OCI-LY3 (cell line): ENCODE data around the gene CEACAM19.
"Not testable (repeated sequence)": the region's sequence is repeated elsewhere in the genome, so short reads cannot be mapped to it uniquely, and the experiment has no call there.

ENCODE experiments used
- EZH2phosphoT487 ChIP-seq: fragments of 200-600 bp; shearing (Covaris generic); IDR thresholded peaks from 2 replicates; pipeline ENCODE4 v1.6.1; 2018; ENCODE audit warnings: antibody characterized with exemption, mixed run types, low read depth
- TF ChIP-seq, protein P1 (sequence below): fragments of 200-600, 300-600 bp; sonication (generic); IDR thresholded peaks from 2 replicates; pipeline ENCODE4 v1.5.1; 2014; ENCODE audit warnings: antibody characterized with exemption, low read length, low read depth

DNA sequence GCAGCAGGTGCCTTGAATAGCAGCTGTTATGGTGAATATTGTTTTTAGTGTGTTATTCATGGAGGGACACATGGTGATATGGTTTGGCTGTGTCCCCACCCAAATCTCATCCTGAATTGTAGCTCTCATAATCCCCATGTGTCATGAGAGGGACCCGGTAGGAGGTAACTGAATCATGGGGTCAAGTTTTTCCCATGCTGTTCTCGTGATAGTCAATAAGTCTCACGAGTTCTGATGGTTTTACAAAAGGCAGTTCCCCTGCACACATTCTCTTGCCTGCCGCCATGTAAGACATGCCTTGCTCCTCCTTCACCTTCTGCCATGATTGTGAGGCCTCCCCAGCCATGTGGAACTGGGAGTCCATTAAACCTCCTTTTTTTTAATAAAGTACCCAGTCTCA lies 45.6 kb upstream of the CEACAM19 start:
- TF ChIP-seq, protein P1, sequence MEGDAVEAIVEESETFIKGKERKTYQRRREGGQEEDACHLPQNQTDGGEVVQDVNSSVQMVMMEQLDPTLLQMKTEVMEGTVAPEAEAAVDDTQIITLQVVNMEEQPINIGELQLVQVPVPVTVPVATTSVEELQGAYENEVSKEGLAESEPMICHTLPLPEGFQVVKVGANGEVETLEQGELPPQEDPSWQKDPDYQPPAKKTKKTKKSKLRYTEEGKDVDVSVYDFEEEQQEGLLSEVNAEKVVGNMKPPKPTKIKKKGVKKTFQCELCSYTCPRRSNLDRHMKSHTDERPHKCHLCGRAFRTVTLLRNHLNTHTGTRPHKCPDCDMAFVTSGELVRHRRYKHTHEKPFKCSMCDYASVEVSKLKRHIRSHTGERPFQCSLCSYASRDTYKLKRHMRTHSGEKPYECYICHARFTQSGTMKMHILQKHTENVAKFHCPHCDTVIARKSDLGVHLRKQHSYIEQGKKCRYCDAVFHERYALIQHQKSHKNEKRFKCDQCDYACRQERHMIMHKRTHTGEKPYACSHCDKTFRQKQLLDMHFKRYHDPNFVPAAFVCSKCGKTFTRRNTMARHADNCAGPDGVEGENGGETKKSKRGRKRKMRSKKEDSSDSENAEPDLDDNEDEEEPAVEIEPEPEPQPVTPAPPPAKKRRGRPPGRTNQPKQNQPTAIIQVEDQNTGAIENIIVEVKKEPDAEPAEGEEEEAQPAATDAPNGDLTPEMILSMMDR, result not testable (repeated sequence)
- not testable (repeated sequence) for TF ChIP-seq EZH2phosphoT487
